ENCODE results near the gene GRIP2.

Gene GRIP2

GRCh38 chr3:14505803-14506500, 34.2 kb downstream of the GRIP2 start:
- H3K4me1 ChIP-seq (ENCODE audit: control insufficient read depth, insufficient read depth, low read length, poor library complexity, severe bottlenecking), result no peaks in the 10 kb centered on the region
- 85 to 94% methylated on average over 14 to 15 of the region's 16 CpGs for WGBS, 2 experiments (ENCODE audit: insufficient coverage in 2 of 2)
- H3K4me3 ChIP-seq (ENCODE audit: extremely low read depth, insufficient read depth, low read length, poor library complexity, severe bottlenecking), result no peak overlapping the region
- H3K36me3 ChIP-seq (ENCODE audit: control insufficient read depth, insufficient read depth, low read length), result no peaks in the 10 kb centered on the region
- no peak overlapping the region for H3K27ac ChIP-seq (ENCODE audit: low read depth, low read length, severe bottlenecking)
- H3K9me3 ChIP-seq (ENCODE audit: control insufficient read depth, low read length), result peaks cover 7% of the 10 kb centered on the region

GRCh38 chr3:14505001-14505802, 34.9 kb downstream of the GRIP2 start:
- WGBS, 2 experiments (ENCODE audit: insufficient coverage in 2 of 2), result 86 to 87% methylated on average over 18 to 21 of the region's 22 CpGs
- no peaks in the 10 kb centered on the region for H3K4me1 ChIP-seq (ENCODE audit: control insufficient read depth, insufficient read depth, low read length, poor library complexity, severe bottlenecking)
- H3K27ac ChIP-seq (ENCODE audit: low read depth, low read length, severe bottlenecking), result no peak overlapping the region
- no peaks in the 10 kb centered on the region for H3K36me3 ChIP-seq (ENCODE audit: control insufficient read depth, insufficient read depth, low read length)
- no peak overlapping the region for H3K4me3 ChIP-seq (ENCODE audit: extremely low read depth, insufficient read depth, low read length, poor library complexity, severe bottlenecking)
- H3K9me3 ChIP-seq (ENCODE audit: control insufficient read depth, low read length), result peaks cover 7% of the 10 kb centered on the region

DNA sequence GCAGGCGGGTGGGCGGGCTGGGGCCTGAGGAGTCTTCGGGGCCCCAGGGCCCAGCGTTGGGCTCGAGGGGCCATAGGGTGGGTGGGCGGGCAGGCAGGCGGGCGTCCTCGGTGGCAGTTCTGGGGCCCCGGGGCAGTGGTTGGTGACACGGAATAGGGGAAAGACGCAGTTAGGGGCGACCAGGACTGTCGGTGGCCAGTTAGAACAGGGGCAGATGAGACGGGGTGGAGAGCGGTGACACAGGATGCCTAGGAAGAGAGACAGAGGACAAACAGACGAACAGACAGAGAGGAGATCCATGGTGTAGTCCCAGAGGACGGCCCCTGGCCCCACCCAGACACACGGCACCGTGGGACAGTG, 36.5 kb downstream of the GRIP2 start:
- no peak overlapping the region for H3K4me3 ChIP-seq (ENCODE audit: extremely low read depth, insufficient read depth, low read length, poor library complexity, severe bottlenecking)
- no peaks in the 10 kb centered on the region for H3K4me1 ChIP-seq (ENCODE audit: control insufficient read depth, insufficient read depth, low read length, poor library complexity, severe bottlenecking)
- no peak overlapping the region for H3K27ac ChIP-seq (ENCODE audit: low read depth, low read length, severe bottlenecking)
- H3K36me3 ChIP-seq (ENCODE audit: control insufficient read depth, insufficient read depth, low read length), result no peaks in the 10 kb centered on the region
- 92 to 94% methylated on average over 9 to 18 of the region's 20 CpGs for WGBS, 2 experiments (ENCODE audit: insufficient coverage in 2 of 2)
- H3K9me3 ChIP-seq (ENCODE audit: control insufficient read depth, low read length), result peaks cover 7% of the 10 kb centered on the region

DNA sequence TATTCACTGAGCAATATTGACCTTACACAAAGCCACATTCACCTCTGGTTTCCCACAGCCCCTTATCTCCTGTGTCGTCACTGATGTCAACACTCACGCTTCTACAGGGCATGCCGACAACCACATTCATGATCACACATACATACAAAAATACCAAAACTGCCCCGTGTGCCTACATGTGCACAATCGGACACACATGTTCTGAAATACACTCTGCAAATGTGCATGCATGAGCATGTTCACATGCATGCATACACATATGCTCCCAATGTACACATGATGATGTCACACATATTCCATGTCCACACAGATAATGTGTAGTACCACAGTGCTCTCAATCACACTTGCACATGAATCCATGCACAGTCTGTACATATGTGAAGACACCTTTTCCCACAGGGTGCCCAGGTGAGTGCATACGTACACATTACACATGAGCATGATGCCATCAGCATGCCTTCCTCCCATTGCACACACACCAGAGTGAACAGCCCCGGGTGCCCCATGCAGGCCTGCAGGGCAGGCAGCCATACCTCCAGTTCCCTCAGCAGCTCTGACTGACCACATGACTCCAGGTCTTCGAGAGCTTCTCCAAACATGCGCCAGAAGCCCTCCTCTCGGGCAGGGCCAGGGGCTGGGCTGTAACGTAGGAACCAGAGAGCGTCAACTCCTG, 37.0 kb downstream of the GRIP2 start:
- 92 to 95% methylated on average over 7 to 11 of the region's 12 CpGs for WGBS, 2 experiments (ENCODE audit: insufficient coverage in 2 of 2)
- Histone ChIP-seq H3K4me3 (ENCODE audit: extremely low read depth, insufficient read depth, low read length, poor library complexity, severe bottlenecking) (no peak overlapping the region), H3K36me3 (ENCODE audit: control insufficient read depth, insufficient read depth, low read length) (no peaks in the 10 kb centered on the region), H3K9me3 (ENCODE audit: control insufficient read depth, low read length) (peaks cover 7% of the 10 kb centered on the region), H3K27ac (ENCODE audit: low read depth, low read length, severe bottlenecking) (no peak overlapping the region), H3K4me1 (ENCODE audit: control insufficient read depth, insufficient read depth, low read length, poor library complexity, severe bottlenecking) (no peaks in the 10 kb centered on the region)

DNA sequence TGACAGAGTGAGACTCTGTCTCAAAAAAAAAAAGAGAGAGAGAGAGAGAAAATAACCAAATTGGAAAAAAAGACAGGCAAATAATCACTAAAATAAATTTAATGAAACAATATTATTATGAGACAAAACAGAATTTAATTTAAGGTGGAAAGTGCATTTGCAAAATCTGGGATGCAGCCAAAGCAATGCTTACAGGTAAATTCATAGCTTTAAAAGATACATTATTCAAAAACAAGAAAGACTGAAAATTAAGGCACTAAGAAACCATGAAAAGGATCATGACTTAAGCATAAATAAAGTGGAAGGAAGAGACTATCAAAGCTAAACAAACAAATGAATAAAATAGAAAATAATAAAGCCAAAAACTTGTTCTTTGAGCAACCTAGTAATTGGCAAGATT, 37.7 kb downstream of the GRIP2 start:
- no peaks in the 10 kb centered on the region for H3K4me1 ChIP-seq (ENCODE audit: control insufficient read depth, insufficient read depth, low read length, poor library complexity, severe bottlenecking)
- no peaks in the 10 kb centered on the region for H3K36me3 ChIP-seq (ENCODE audit: control insufficient read depth, insufficient read depth, low read length)

GRCh38 chr3:14497321-14497720, 42.8 kb downstream of the GRIP2 start:
- Histone ChIP-seq H3K4me1 (ENCODE audit: control insufficient read depth, insufficient read depth, low read length, poor library complexity, severe bottlenecking) (no peaks in the 10 kb centered on the region), H3K27ac (ENCODE audit: low read depth, low read length, severe bottlenecking) (no peak overlapping the region), H3K36me3 (ENCODE audit: control insufficient read depth, insufficient read depth, low read length) (no peaks in the 10 kb centered on the region), H3K4me3 (ENCODE audit: extremely low read depth, insufficient read depth, low read length, poor library complexity, severe bottlenecking) (no peak overlapping the region), H3K9me3 (ENCODE audit: control insufficient read depth, low read length) (no peaks in the 10 kb centered on the region)
- WGBS, 2 experiments (ENCODE audit: insufficient coverage in 2 of 2), result 62 to 63% methylated on average over 10 of the region's 10 CpGs

More for the DNA sequence above, 37.7 kb downstream of the GRIP2 start:
- H3K9me3 ChIP-seq (ENCODE audit: control insufficient read depth, low read length), result peaks cover 7% of the 10 kb centered on the region
- no peak overlapping the region for H3K27ac ChIP-seq (ENCODE audit: low read depth, low read length, severe bottlenecking)
- H3K4me3 ChIP-seq (ENCODE audit: extremely low read depth, insufficient read depth, low read length, poor library complexity, severe bottlenecking), result no peak overlapping the region

DNA sequence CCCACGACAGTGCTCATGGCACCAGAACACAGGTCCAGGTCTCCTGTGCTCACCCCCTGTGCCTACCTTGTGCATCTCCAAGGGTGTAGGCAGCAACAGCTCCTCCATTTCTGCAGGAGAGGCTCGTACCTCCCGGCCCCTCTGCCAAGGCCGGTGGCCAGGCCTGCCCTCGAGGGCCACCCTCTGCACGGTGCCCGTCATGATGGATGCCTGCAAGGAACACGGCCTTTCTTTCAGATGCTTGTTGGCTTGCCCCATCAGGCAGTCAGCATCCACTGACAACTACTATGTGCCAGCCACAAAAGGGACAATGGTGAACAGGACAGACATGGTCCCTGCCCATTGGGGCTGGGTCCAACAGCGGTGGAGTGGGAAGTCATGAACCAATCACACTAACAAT, 43.8 kb downstream of the GRIP2 start:
- H3K4me3 ChIP-seq (ENCODE audit: extremely low read depth, insufficient read depth, low read length, poor library complexity, severe bottlenecking), result no peak overlapping the region
- no peaks in the 10 kb centered on the region for H3K9me3 ChIP-seq (ENCODE audit: control insufficient read depth, low read length)
- 91 to 98% methylated on average over 9 of the region's 9 CpGs for WGBS, 2 experiments (ENCODE audit: insufficient coverage in 2 of 2)
- no peak overlapping the region for H3K27ac ChIP-seq (ENCODE audit: low read depth, low read length, severe bottlenecking)
- no peaks in the 10 kb centered on the region for H3K4me1 ChIP-seq (ENCODE audit: control insufficient read depth, insufficient read depth, low read length, poor library complexity, severe bottlenecking)
- no peaks in the 10 kb centered on the region for H3K36me3 ChIP-seq (ENCODE audit: control insufficient read depth, insufficient read depth, low read length)

DNA sequence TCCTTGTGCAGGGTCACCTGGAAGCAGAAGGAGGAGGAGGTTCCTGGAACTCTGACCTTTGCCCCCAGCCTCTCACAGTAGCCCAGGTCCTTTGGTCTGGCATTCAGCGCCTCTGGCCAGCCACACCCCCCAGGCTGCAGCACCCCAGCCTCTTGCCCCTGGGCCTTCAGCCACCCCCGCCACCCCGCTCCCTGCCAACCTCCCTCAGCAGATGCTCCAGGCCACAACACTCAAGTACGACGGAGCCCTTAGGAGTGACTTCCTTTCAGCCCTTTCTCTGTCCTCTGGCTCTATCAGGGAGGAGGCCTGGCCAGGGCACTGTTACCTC, 45.2 kb downstream of the GRIP2 start:
- H3K4me3 ChIP-seq (ENCODE audit: extremely low read depth, insufficient read depth, low read length, poor library complexity, severe bottlenecking), result no peak overlapping the region
- H3K9me3 ChIP-seq (ENCODE audit: control insufficient read depth, low read length), result no peaks in the 10 kb centered on the region
- no peaks in the 10 kb centered on the region for H3K4me1 ChIP-seq (ENCODE audit: control insufficient read depth, insufficient read depth, low read length, poor library complexity, severe bottlenecking)
- 82 to 84% methylated on average over 3 to 4 of the region's 5 CpGs for WGBS, 2 experiments (ENCODE audit: insufficient coverage in 2 of 2)
- peaks cover under 1% of the 10 kb centered on the region for H3K36me3 ChIP-seq (ENCODE audit: control insufficient read depth, insufficient read depth, low read length)
- H3K27ac ChIP-seq (ENCODE audit: low read depth, low read length, severe bottlenecking), result no peak overlapping the region

GRCh38 chr3:14494279-14494972, 45.7 kb downstream of the GRIP2 start:
- H3K27ac ChIP-seq (ENCODE audit: low read depth, low read length, severe bottlenecking), result no peak overlapping the region
- no peaks in the 10 kb centered on the region for H3K9me3 ChIP-seq (ENCODE audit: control insufficient read depth, low read length)
- no peaks in the 10 kb centered on the region for H3K4me1 ChIP-seq (ENCODE audit: control insufficient read depth, insufficient read depth, low read length, poor library complexity, severe bottlenecking)
- WGBS, 2 experiments (ENCODE audit: insufficient coverage in 2 of 2), result 91 to 96% methylated on average over 13 of the region's 17 CpGs
- peaks cover 6% of the 10 kb centered on the region for H3K36me3 ChIP-seq (ENCODE audit: control insufficient read depth, insufficient read depth, low read length)
- H3K4me3 ChIP-seq (ENCODE audit: extremely low read depth, insufficient read depth, low read length, poor library complexity, severe bottlenecking), result no peak overlapping the region

DNA sequence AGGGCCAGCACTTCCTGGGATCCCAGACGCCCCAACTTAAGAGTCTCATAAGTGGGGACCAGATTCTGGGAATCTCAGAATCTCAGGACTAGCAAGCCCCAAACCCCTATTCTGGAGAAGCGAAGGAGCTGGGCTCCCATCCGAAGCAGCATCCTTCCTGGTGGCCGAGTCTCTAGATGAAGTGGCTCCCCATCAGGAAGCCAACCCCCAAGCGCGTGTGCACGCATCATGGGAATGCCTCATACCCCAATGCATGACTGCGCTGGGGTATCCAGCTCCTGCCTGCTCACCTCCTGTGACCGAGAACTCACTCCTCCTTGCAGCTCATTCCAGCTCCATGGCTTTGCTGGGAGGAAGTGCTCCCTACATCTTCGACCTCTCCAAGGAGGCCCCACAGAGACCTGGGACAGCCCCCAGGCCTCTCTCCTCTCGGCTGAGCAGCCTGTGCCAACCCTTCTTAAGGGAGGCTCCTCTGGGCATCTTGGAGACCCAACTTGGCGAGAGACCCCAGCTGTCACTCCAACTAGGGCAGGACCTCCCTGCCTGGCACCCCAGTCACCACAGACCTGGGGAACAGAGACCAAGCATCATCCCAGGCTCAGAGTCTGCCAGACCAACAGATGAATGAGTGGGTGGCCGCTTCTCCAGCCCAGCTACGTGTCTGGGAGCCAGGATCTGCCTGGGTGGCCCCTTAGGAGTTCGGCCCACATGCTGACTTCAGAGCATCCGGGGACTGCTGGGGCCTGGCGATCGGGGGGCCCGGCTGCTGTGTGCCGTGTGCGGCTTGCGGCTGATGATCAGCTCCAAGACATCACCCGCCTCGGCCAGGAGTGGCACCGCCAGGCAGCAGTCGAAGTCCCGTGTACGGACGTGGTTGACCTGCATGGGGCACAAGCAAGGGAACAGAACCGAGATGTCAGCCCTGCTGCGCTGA, 46.9 kb downstream of the GRIP2 start:
- Histone ChIP-seq H3K27ac (ENCODE audit: low read depth, low read length, severe bottlenecking) (no peak overlapping the region), H3K4me3 (ENCODE audit: extremely low read depth, insufficient read depth, low read length, poor library complexity, severe bottlenecking) (no peak overlapping the region), H3K4me1 (ENCODE audit: control insufficient read depth, insufficient read depth, low read length, poor library complexity, severe bottlenecking) (peaks cover 2% of the 10 kb centered on the region), H3K36me3 (ENCODE audit: control insufficient read depth, insufficient read depth, low read length) (peaks cover 9% of the 10 kb centered on the region), H3K9me3 (ENCODE audit: control insufficient read depth, low read length) (no peaks in the 10 kb centered on the region)
- WGBS, 2 experiments (ENCODE audit: insufficient coverage in 2 of 2), result 93 to 95% methylated on average over 28 to 30 of the region's 31 CpGs

Measured in mesodermal cell (in vitro differentiated cells).